ENCODE measurements around the gene PARD3B. TPM values are rescaled to one million over a fixed set of nuclear protein-coding genes. Genes with fewer than 3 reads are reported as not detected.

The PARD3B gene
- total and polyA plus RNA-seq, 10 of the 15 experiments (the other 5 are each of a cell fraction or from before 2014, with no cell fraction given) = 0.01 to 0.54 (median 0.07) TPM; not detected in 7

GRCh38 chr2:205343103-205343502, 797.8 kb downstream of the PARD3B start (continued):
- TF ChIP-seq ZBTB40 (IDR thresholded peaks at IDR 0.05; ENCODE audit: borderline replicate concordance) = no peak
- TF ChIP-seq CEBPB (IDR thresholded peaks at IDR 0.05; ENCODE audit: borderline replicate concordance in 1 of 2, low read depth in 2 of 2, low read length in 2 of 2) = no peak
- no peak for TF ChIP-seq ZNF274 (IDR thresholded peaks at IDR 0.05; ENCODE audit: insufficient read depth, insufficient read length)
- TF ChIP-seq ATF7 (IDR thresholded peaks at IDR 0.05; ENCODE audit: low read depth) = no peak

DNA sequence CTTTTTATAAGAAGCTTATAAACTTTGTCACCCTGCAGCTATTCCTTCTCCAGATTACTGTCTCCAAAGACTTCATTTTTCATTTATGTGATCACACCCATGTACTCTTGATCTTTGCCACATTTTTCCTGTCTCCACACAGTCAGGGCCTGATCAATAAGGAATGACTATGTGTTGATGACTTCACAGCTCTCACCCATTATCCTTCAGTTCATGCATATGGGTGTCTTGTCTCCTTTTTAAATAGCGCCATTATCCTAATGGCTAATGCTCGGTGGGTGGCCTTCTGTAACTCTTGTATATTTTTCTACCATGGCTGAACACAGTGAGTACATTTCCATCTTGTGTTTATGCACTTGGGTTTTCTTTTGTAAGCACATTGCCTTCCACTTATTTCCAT, 801.4 kb downstream of the PARD3B start:
- H2AFZ ChIP-seq (ENCODE audit: control insufficient read depth, low read depth, low read length) = no peak overlapping the region
- no peak overlapping the region for H3K27ac ChIP-seq (ENCODE audit: control insufficient read depth, insufficient read depth)
- ChIA-PET CTCF (interaction anchor here (1.2 kb wide), 1 partner anchor 329 kb away, joined by 3 read pairs; no protein-coding TSS in a partner anchor), POLR2A (no interaction called here), SMC1A (ENCODE audit: uncharacterized antibody, unreplicated experiment) (no interaction called here), RAD21 (ENCODE audit: unreplicated experiment) (interaction anchor here (1.8 kb wide), 1 partner anchor 329 kb away, joined by 4 read pairs; no protein-coding TSS in a partner anchor)
- H3K79me2 ChIP-seq (ENCODE audit: control insufficient read depth, insufficient read depth, low read length) = no peaks in the 10 kb centered on the region
- intact Hi-C loops (cut with micrococcal nuclease; ENCODE audit: unreplicated experiment) (no loop called here), in situ Hi-C loops (cut with MboI) (no loop called here)
- ATAC-seq (no peak), FAIRE-seq (no peak), DNase-seq (ENCODE audit: low read depth, low spot score) (no peak)
- H3K9me3 ChIP-seq (replicated peaks; ENCODE audit: control insufficient read depth, insufficient read depth, low read length) = no peaks in the 10 kb centered on the region
- WGBS (ENCODE audit: insufficient coverage, insufficient replicate concordance, low lambda C conversion rate, missing lambda C conversion rate) = 75% methylated on average over 2 of the region's 2 CpGs
- no peaks in the 10 kb centered on the region; a peak in 1 of 4 replicates for H3K27me3 ChIP-seq (replicated peaks in 1 of 2; ENCODE audit: control insufficient read depth in 2 of 2, insufficient read depth in 2 of 2, low read length in 1 of 2)
- no peaks in the 10 kb centered on the region for H3K36me3 ChIP-seq (ENCODE audit: control insufficient read depth in 2 of 2, insufficient read depth in 2 of 2, low read length in 1 of 2)
- H3K4me1 ChIP-seq (ENCODE audit: control insufficient read depth, insufficient read depth, low read length) = no peaks in the 10 kb centered on the region
- H3K9ac ChIP-seq (ENCODE audit: control insufficient read depth, insufficient read depth, low read length) = no peak overlapping the region
- BruUV-seq (replicated peaks) = no TSS peak
- no peaks in the 10 kb centered on the region for H4K20me1 ChIP-seq (ENCODE audit: control insufficient read depth, insufficient read depth)
- no peak overlapping the region for H3K4me3 ChIP-seq
- no peak overlapping the region for H3K4me2 ChIP-seq (ENCODE audit: control insufficient read depth, insufficient read depth)
- TF ChIP-seq, protein P1, sequence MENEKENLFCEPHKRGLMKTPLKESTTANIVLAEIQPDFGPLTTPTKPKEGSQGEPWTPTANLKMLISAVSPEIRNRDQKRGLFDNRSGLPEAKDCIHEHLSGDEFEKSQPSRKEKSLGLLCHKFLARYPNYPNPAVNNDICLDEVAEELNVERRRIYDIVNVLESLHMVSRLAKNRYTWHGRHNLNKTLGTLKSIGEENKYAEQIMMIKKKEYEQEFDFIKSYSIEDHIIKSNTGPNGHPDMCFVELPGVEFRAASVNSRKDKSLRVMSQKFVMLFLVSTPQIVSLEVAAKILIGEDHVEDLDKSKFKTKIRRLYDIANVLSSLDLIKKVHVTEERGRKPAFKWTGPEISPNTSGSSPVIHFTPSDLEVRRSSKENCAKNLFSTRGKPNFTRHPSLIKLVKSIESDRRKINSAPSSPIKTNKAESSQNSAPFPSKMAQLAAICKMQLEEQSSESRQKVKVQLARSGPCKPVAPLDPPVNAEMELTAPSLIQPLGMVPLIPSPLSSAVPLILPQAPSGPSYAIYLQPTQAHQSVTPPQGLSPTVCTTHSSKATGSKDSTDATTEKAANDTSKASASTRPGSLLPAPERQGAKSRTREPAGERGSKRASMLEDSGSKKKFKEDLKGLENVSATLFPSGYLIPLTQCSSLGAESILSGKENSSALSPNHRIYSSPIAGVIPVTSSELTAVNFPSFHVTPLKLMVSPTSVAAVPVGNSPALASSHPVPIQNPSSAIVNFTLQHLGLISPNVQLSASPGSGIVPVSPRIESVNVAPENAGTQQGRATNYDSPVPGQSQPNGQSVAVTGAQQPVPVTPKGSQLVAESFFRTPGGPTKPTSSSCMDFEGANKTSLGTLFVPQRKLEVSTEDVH (IDR thresholded peaks at IDR 0.05; ENCODE audit: low read depth, partially characterized antibody) = no peak
- TF ChIP-seq, protein P2, sequence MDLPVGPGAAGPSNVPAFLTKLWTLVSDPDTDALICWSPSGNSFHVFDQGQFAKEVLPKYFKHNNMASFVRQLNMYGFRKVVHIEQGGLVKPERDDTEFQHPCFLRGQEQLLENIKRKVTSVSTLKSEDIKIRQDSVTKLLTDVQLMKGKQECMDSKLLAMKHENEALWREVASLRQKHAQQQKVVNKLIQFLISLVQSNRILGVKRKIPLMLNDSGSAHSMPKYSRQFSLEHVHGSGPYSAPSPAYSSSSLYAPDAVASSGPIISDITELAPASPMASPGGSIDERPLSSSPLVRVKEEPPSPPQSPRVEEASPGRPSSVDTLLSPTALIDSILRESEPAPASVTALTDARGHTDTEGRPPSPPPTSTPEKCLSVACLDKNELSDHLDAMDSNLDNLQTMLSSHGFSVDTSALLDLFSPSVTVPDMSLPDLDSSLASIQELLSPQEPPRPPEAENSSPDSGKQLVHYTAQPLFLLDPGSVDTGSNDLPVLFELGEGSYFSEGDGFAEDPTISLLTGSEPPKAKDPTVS (IDR thresholded peaks at IDR 0.05; ENCODE audit: low read depth, low read length) = no peak
- TF ChIP-seq PRDM15 (CRISPR knock-in tag; IDR thresholded peaks at IDR 0.05) (no peak), ZBED1 (IDR thresholded peaks at IDR 0.05; ENCODE audit: borderline replicate concordance) (no peak), NFXL1 (IDR thresholded peaks at IDR 0.05; ENCODE audit: borderline replicate concordance) (no peak), POLR2AphosphoS2 (IDR thresholded peaks at IDR 0.05; ENCODE audit: low read depth, low read length) (no peak)
